GM13977 (cell line): ENCODE data around the gene WDR70.

ENCODE experiments used
- DNase-seq: peaks from one replicate; pipeline ENCODE4 v3.0.0; 2012; ENCODE audit warnings: low spot score
- in situ Hi-C: fragments of 300-500 bp; cut with MboI; formaldehyde crosslinking; loops from one replicate; pipeline ENCODE4 v1.12.0; 2022; ENCODE audit warnings: low sequenced_read_pairs, low pct_unique_long_range_greater_than_20kb, mixed read lengths, inconsistent platforms; ENCODE audit not compliant: unreplicated experiment
- TF ChIP-seq, protein P1 (sequence below): IDR thresholded peaks from 2 replicates; pipeline ENCODE4 v1.5.1; 2012; ENCODE audit warnings: mild to moderate bottlenecking, control low read depth; ENCODE audit not compliant: insufficient read depth; ENCODE audit errors: extremely low read depth, missing control alignments

The WDR70 gene

DNA sequence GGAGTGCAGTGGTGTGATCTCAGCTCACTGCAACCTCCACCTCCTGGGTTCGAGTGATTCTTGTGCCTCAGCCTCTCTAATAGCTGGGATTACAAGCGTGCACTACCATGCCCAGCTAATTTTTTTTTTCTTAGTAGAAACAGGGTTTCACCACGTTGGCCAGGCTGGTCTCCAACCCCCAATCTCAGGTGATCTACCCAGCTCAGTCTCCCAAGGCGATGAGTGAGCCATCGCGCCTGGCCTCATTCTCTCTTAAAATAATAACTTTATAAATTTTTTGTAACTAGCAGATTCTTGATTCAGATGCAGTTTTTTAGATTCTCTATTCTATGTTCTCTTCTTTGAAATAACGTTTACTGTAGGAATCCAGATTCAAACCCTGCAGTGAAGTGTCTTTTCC, 333.6 kb downstream of the WDR70 start:
- in situ Hi-C loops, result no loop called here
- no peak for DNase-seq
- TF ChIP-seq, protein P1, sequence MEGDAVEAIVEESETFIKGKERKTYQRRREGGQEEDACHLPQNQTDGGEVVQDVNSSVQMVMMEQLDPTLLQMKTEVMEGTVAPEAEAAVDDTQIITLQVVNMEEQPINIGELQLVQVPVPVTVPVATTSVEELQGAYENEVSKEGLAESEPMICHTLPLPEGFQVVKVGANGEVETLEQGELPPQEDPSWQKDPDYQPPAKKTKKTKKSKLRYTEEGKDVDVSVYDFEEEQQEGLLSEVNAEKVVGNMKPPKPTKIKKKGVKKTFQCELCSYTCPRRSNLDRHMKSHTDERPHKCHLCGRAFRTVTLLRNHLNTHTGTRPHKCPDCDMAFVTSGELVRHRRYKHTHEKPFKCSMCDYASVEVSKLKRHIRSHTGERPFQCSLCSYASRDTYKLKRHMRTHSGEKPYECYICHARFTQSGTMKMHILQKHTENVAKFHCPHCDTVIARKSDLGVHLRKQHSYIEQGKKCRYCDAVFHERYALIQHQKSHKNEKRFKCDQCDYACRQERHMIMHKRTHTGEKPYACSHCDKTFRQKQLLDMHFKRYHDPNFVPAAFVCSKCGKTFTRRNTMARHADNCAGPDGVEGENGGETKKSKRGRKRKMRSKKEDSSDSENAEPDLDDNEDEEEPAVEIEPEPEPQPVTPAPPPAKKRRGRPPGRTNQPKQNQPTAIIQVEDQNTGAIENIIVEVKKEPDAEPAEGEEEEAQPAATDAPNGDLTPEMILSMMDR, result no peak

DNA sequence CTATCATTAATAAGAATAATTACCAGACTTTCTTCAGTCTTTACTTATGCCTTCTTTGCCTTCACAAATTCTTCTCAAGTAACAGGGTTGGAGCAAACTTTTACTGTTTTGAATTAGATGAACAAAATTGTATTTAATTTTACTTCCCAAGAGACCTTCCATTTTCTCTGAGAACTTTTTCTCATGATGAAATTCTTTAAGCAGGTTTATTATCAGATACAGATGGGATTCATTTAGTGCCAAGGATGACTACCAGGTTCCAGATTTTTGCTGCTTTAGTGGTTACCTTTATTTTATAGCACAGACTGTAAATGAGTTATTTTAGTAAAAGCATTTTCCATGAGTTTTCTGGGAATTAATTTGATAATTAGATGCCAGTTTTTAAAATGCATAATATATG, 335.6 kb downstream of the WDR70 start:
- no peak for DNase-seq
- in situ Hi-C loops, result no loop called here
- TF ChIP-seq, protein P1, result no peak

DNA sequence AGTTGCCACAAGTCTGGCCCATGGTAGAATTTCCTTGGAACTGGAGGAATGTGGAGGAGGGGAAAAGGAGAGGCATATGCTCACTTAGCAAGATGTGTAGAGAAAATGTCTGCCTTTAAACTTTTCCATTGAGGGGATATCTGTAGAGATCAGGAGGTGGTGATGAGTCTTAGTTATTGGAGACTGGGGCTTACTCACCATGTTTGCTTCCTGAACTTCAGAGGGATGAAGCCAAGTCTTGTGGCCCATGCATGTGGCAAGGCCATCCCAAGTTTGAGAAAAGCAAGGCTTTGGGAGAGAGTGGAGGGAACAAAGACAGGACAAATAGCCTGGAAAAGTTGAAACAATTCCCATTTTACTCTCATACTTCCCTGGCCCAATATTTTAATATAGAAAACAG, 336.2 kb downstream of the WDR70 start:
- in situ Hi-C loops, result no loop called here
- no peak for DNase-seq
- TF ChIP-seq, protein P1, result no peak

DNA sequence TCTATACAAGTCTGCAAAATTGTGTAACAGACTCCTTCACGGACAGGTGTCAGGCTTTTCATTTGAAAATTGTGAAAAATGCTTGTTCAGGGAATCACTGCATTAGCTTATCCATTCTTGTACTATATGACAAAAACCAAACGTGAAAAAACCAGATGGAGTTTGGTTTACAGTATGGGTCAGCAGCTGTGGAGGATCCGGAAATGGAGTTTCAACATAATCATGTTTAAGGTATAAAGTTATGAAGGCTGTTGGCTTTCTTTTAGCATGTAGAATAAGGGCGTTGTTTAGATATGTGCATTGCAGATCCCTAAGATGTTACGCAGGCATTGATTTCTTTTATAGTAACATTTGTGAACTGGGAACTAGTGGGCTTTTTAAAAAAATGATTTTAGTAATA, 336.9 kb downstream of the WDR70 start:
- DNase-seq, result no peak
- TF ChIP-seq, protein P1, result no peak
- in situ Hi-C loops, result no loop called here

DNA sequence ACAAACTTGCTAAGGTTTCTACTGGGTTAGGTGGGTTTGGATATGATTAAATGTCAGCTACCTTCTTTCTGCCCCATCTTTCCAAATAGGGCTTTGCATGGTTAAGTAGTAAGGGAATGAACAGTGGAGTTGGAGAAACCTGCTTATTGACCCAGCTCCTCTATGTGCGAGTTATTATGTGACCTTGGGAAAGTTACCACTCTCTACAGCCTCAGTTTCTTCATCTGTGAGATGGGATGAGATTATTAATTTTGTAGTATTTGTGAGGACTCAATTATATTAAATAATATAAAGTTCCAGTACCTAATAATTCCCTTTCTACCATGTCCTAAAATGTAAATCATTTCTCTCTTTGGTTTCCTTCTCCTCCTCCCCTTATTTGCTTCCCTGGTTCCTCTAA, 337.3 kb downstream of the WDR70 start:
- in situ Hi-C loops, result no loop called here
- TF ChIP-seq, protein P1, result no peak
- DNase-seq, result no peak

DNA sequence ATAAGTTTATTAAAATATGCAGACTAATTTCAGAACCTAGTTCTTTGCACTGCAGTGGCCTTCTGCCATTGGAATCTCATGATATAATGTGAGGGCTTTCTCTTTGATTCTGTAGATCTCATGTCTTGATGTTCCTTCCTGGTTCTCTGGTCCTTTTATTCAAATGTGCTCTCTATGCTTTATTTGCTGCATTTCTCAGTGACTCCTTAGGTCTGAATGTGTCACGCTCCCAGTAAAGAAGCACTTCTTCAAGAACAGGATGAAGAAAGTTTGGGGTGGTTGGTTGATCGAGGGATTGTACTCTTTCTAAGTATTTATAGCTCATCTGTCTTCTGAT, 338.1 kb downstream of the WDR70 start:
- TF ChIP-seq, protein P1, result no peak
- in situ Hi-C loops, result no loop called here

More for the DNA sequence above, 338.1 kb downstream of the WDR70 start:
- DNase-seq, result no peak
